Ramos (cell line): ENCODE measurements around the gene PVALEF.

Experiments
- in situ Hi-C: fragments of 300-500 bp; cut with MboI; formaldehyde crosslinking; loops from one replicate; pipeline ENCODE4 v1.14.3; 2022; ENCODE audit warnings: low sequenced_read_pairs; ENCODE audit not compliant: unreplicated experiment

Gene PVALEF

DNA sequence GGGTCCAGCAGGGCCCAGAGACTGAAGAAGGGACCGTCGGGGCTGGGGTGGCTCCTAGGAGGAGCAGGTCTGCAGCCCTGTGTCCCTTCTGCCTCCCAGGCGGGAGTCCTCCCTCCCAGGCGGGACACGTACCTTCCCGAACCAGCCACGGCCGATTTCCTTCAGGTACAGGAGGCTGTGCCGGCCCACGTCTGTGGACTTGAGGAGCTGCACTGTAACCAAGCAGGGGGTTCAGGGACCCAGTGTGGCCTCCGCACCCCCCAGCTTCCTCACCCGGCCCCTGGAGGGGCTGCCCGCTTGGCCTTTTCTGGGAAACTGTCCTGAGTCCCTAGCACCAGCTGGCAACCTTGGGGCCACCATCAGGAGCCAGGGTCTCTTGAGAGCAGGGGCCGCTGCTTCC lies 37.0 kb upstream of the PVALEF start:
- in situ Hi-C loops: no loop called here

DNA sequence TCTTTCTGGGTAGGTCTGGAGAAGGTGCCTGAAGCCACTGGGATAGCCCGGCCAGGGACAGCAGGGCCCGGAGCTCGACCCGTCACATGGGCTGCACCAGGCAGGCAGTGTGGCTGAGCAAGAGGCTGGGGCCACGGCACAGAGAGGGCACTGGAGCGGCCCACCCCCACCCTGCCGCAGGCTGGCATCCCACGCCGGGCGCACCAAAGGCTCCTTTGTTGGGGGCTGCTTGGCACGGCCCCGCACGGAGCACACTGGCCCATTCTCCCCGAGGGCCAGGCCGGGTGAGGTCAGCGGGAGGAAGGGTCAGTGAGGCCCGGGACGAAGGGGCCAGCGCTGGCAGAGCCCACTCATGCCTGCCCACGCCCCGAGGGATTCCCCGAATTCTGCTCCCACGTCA lies 36.5 kb upstream of the PVALEF start:
- in situ Hi-C loops: no loop called here

DNA sequence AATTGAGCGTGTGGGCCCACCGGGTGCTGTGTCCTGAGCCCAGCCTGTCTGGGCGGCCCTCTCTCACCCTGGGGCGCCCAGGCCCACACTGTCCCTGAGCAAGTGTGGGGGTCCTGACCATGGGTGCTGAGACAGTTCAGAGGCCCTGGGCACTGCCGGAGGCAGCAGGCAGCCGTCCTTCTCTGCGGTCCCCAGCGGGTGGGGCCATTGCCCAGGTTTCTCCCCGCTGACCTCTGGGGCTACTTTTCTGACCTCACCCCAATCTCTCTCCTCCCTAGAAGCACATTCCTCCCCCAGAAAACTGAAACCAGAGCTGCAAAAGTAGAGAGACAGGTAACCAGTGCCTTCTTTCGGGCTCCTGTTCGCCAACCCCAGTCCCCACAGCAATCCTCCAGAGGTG lies 36.0 kb upstream of the PVALEF start:
- in situ Hi-C loops: no loop called here

DNA sequence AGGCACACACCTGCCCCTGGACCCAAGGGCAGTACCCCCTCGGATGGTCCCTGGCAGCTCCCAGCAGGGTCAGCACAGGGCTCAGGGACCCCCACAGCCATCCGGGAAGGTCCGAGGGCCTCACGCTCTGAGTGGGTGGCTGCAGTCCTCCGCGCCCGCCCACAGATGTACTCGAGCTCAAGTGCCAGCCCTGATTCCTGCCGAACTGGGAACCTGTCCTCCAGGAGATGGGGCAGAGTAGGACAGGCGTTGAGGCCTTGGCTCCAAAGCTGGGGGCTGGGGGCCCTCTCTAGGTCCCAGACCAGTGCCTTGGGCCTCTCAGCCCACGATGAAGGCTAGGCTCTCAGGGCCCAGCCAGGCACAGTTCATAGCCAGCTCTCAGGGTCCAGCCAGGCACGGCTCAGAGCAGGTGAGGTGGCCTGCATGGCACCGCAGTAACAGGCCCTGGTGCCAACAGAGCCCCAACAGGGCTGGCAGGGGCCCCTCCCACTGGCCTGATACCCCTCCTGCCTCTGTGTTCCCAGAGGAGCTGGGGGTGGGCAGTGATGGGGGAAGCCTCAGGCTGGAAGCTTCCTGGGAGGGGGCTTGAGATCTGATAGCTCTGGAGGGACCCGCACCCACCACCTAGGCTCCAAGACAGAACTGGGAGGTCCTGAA lies 35.5 kb upstream of the PVALEF start:
- in situ Hi-C loops: no loop called here

DNA sequence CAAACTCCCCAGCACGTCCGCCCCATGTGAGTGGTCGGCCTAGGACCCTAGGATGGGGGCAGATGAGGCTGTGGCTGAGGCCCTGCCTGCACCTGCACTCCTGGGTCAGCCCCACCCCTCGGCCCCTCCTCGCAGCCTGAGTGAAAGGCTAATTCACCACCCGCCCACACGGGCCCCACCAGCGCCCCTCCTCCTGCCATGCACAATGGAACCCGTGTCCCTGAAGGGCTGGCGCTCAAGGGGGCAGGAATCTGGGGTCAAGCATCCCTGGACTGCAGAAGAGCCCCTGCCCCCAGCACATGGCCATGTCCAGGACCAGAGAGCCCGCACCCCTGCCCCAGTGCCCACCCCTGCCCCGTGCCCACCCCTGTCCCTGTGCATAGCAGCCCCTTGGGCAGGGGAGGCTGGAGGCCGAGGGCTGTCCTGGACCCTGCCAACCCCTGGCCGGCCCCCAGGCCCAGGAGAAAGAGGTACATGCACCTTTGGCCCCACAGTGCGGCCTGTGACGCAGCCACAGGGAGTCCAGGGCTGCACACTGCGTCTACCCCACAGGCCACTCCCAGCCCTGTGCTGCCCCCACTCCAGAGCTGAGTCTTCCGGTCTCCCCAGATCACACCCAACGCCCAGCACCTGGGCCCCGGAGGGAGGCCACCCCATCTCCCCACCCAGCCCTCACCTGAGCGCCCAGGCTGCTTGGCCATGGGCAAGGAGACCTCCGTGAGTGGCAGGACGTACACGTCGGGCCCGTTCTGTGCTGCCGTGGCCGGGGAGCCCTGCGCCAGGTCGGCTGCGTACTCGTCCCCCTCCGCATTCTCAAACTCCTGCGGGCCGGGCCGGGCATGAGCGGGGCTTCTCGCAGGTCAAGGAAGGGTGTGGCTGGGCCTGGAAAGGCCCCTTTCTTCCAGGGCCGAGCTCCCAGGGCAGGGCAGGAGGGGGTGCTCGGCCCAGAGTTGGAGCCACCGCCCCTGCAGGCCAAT lies 34.6 kb upstream of the PVALEF start:
- in situ Hi-C loops: no loop called here

DNA sequence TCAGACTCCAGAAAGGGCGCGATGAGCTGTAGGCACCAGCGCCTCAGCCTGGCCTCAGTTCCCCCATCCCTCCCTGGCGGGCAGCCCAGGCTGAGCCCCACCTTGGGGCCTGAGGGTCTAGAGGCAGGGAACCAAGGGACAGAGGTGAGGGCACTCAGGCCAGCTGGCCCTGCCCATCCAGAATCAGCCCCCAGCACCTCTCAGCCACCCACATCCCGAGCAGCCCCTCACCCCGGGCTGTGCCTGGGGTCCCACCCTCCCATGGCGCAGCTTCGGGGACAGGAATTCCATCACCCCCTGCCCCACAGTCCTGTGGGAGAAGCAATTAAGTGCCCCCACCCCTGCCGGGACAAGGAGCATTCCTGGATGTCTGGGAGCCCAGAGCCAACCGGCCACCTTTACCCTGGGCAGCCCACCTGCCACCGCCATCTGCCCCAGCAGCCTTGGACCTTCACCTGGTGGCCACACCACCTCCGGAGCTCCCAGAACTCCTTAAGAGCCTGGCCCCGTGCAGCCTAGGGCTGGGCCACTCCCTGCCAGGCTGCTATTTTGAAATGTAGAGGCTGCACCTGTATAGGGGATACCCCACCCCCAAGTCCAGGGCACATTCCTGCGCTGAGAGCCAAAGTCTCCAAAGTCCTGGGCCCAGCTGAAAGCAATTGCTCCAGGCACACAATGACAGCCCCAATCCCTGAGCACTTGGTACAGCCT lies 33.7 kb upstream of the PVALEF start:
- in situ Hi-C loops: no loop called here

DNA sequence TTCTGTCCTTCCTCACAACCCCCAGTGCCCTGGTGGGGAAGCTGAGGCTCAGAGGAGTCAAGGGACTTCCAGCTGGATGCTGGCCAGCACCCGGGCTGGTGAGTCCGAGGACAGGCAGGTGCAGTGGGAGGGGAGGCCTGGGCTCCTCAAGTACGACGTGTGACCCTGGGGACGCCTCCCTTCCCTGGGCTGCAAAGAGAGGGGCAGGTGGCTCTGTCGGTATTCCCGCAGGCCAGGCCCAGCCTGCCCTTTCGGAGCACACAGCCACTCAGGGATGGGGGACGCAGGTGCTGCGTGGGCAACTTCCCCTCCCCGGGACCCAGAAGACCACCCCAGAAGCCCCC lies 33.1 kb upstream of the PVALEF start:
- in situ Hi-C loops: no loop called here

DNA sequence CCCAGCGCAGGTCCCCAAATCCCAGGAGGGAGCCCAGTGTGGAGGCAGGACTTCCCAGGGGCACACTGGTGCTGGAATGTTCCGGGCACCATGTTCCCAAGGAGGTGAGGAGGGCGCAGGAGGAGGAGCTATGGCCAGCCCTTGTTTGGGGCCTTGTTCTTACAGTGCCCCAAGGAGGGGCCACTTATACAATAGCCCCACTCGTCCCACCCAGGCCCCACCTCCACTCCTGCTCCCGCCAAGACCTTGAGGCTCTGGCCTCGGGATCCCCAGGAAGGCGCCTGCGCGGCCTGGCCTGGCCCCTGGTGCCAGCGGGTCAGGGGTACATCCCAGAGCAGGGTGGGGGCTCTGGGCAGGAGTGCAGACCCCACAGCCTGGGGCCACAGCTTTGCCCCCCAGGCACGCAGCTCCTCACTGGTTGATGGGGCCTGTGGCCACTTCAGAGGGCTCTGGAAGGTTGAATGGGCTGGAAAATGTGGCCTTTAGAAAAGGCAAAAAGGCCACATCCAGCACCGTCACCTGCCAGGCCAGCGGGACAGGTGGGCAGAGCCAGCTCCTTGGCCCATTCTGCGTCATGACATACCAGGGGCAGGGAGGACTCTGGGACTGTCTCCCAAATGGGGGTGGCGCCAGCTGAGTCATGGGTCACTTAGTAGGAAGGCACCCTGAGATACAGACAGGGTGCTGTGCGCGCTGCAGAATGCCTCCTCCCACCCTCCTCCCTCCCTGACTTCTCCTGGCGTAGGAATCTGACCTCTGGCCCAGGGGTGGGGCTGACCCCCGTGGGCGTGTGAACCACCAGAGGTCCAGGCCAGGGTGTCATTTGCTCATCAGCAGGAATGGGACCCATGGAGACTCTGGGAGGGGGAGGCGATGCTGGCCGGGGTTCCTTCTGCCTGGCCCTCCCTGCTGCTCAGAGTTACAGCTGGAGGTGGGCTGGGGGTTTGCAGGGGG lies 32.3 kb upstream of the PVALEF start:
- in situ Hi-C loops: no loop called here

DNA sequence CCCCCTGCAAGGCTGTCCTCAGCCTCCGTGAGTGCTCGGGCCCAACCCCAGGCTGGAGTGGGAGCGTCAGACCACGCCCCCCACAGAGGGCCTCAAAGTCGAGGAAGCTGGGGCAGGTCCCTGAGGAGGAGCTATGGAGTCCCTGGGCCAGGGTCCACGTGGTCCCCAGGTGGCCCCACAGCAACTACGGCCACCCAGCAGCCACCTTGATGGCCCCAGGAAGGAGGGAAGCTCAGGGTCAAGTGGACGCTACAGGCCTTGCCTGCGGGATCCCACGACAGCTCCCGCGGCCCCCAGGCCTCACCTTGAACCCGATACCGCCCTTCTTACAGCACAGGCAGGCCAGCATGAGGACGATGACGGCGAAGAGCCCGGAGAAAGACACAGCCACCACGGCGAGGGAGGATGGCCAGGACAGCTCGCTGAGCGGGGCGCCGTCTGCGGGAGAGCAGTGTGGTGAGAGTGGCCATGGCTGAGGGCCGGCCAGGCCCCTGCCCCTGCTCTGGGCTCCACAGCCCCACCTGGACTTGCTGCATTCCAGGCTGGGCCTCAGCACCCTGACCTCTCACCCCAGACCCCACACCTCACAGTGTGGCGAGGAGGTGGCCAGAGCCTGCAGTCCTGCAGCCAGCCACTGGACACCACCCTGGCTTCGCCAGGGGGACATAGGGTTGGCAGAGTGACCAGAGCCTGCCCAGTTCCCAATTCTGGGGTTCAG lies 31.1 kb upstream of the PVALEF start:
- in situ Hi-C loops: no loop called here

DNA sequence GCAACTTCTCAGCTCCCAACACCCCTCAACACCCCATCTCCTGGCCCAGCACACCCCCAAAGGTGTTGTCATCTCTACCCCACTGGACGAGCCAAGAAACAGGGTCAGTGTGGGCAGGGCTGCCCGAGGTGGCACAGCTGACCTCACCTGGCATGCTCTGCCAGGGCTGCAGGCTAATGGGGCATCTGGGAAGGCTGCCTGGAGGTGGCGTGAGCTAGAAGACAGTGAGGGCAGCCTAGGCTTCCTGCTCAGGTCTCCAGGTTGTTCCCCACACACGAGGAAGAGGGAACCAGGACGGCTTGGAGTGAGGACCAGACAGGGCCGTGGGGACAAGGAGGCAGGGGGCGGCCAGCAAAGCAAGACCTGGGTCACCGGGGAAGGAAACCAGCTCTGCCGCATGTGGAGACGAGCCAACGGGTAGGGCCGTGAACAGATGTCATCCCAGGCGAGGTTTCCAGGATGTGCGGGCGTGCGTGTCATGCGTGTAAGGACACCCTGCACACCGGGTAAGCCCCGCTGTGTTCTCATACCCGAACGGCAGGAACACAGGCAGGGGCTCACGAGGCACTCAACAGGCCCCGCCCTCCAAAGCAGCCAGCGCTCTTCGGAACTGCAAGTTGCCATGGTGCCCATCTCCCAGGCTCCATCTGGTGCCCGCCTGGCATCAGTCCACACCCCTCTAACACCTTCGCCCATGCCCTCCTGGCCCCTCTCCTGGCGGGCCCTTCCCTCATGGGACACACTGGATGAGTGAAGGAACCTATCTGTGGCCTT lies 29.6 kb upstream of the PVALEF start:
- in situ Hi-C loops: no loop called here

DNA sequence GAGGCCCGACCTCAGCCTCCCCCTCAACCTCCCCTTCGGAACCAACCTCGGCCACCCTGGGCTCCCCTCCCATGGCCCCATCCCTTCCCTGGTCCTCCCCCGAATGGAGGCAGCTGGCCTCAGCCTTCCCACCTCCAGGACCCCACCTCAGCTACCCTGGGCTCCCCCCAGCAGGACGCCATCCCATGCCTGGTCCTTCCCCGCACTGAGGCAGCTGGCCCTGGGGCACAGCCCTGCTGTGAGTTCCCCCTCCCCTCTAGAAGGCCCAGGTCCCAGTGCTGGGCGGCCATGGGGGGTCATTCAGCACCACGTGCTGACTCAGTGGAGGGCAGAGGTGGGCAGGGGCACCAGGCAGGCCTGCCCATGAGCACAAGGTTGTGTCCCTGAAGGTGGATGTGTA lies 28.9 kb upstream of the PVALEF start:
- in situ Hi-C loops: no loop called here

DNA sequence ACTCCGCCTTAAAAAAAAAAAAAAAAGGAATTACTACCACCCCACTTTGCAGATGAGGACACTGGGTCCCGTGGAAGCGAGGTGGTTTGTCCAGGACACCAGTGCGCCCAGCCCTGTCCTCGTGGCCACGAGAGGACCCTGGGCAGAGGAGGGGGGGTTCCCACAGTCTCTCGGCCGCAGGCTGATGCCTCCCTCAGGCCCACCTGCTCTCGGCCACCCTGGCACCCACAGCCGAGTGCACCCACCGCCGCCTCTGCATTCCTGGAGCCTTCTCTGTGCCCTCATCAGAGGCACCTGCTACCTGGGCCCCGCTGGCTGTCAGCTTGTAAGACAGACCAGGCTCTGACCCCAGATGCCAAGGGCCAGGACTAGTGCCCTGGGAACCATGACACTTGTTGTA lies 28.1 kb upstream of the PVALEF start:
- in situ Hi-C loops: no loop called here

DNA sequence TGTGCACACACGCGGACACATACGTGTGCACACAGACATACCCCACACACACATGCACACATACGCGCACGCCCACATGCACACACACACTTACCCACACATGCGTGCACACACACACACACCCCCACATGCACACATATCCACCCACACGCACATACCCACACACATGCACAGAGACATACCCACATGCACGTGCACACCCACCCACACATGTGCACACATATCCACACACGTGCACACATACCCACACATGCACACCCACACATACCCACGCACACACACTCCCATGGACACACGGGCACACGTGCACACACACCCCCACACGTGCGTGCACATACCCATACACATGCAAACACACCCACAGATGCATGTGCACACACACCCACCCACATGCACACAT lies 27.2 kb upstream of the PVALEF start:
- in situ Hi-C loops: no loop called here

DNA sequence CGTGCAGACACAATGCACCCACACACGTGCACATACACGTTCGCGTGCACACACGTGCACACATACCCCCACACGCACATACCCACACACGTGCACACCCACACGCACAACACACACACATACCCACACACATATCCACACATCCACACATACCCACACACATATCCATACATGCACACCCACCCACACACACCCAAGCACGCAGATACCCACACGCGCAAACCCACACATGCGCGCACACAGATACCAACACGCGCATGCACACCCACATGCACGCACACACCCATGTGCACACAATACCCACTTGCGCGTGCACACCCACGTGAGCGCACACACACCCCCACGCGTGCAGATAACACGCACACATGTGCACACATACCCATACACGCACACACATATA lies 26.8 kb upstream of the PVALEF start:
- in situ Hi-C loops: no loop called here

DNA sequence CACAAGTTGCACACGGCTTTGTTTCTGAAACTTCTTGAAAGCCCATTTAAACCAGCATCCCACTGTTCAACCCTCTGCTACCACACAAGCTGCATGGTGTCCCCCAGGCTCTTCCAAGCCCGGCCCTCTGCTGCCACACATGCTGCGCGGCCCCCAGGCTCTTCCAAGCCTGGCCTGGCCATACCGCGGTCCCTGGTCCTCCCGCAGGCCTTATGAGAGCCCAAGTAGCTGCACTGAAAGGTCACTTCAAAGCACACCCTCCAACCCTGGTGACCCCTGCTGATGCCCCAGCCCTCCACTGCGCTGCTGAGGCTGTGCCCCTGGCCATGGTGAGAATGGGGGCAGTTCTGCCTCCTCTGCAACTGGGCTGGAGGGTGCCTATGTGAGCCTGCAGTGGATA lies 25.9 kb upstream of the PVALEF start:
- in situ Hi-C loops: no loop called here

DNA sequence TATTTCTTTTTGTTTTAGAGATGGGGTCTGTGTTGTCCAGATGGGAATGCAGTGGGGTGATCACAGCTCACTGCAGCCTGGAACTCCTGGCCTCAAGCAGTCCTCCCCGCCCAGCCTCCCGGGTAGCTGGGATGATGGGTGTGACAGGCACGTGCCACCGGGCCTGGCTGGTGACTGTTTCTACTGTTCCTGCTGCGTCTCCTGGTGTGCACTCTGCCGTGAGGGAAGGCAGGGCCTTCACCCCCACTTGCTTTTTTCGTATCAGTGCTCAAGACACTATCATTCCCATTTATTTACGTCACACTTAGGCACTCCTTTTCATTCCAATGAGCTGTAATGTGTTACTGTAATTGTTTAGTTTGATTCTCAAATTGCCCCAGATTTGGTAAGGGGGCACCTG lies 25.3 kb upstream of the PVALEF start:
- in situ Hi-C loops: loop anchor here (10.0 kb wide), 1 partner anchor 105 kb away; no protein-coding TSS in a partner anchor

DNA sequence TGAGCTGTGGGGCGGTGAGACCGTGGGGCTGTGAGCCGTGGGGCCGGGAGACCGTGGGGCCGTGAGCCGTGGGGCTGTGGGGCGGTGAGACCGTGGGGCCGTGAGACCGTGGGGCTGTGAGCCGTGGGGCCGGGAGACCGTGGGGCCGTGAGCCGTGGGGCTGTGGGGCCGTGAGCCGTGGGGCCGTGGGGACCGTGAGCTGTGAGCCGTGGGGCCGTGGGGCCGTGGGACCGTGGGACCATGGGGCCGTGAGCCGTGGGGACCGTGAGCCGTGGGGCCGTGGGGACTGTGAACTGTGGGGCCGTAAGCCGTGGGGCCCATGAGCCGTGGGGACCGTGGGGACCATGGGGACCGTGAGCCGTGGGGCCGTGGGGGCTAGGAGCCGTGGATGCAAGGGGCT lies 24.6 kb upstream of the PVALEF start:
- in situ Hi-C loops: loop anchor here (10.0 kb wide), 1 partner anchor 104 kb away; no protein-coding TSS in a partner anchor
